IPS DF 4.7 (cell line): Measurements from ENCODE around the gene LCT.
"Not testable (repeated sequence)": the region's sequence is repeated elsewhere in the genome, so short reads cannot be mapped to it uniquely, and the experiment has no call there.

ENCODE experiments used
- DNase-seq: peaks from one replicate; pipeline ENCODE4 v3.0.0-alpha.2; 2013; ENCODE audit warnings: low spot score; ENCODE audit errors: extremely low read depth

Gene LCT

DNA sequence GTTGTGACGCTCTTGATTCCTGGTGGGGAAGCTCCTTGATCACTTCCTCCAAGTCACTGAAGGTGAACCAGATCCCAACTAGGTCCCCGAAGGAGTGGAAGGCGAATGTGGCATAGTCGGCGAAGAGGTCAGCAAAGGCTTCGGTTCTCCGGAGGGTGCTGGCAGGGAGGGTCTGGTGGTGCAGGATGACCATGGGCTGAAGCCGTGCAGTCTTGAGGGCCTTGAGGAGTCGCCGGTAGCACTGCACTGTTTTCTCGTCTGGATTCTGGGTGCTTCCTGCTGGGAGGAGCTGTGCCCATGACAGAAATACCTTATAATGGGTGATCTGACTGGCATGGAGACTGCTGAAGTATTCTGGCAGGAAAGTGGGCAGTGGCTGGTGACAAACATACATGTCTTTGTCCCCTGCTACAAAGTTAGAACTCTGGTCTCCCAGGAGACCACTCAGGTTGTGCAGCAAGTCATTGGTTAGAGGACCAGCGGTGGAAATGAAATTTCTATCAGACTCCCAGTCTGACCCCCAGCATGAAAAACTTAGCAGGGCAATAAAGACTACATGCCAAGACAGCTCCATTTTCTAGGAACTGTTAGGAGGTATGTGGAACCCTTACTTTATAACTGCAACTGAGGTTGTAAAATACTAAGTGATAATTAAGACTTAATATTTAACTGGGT, at the start of gene LCT:
Gene LCT (minus strand): TSS at position 589 of the 675 bp plus-strand sequence. CDS start 15 bp downstream, at position 574.
- no peak for DNase-seq

DNA sequence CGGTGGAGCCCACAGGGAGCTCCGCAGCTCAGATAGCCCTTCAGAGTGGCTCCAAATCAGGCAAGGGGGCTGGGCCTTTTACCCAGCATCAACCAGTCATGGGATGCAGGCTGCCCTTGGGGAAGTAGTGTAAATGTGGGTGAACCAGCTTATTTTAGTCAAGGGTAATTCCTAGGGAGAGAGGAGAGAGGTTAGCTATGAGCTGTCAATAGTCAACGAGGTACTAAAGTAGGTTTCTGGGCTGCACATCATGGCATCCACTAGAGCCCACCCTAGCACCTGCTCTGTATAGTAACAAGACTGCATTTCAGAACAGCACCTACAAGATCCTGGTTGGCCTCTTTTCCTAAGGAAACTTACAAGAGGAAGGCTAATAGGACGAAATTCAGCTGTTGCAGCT, 48.7 kb upstream of the LCT start:
- no peak for DNase-seq

DNA sequence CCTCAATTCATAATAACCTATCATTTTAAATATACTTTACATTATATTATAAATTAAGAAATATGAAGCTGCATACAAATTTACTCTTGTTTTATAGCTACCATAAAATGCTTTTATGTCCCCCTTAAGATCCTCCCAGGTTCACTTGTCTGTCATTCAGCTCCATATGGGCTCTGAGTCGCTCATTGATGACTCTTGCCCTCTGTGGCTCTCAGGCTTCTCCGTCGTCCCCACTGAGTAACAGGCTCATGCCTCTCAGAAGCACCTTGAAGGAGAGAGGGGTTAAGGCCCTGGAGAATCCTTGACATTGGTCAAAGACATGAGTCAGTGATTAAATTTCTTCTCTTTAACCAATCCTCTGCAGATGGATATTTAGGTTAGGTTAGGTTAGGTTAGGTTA, 45.4 kb upstream of the LCT start:
- DNase-seq = no peak

DNA sequence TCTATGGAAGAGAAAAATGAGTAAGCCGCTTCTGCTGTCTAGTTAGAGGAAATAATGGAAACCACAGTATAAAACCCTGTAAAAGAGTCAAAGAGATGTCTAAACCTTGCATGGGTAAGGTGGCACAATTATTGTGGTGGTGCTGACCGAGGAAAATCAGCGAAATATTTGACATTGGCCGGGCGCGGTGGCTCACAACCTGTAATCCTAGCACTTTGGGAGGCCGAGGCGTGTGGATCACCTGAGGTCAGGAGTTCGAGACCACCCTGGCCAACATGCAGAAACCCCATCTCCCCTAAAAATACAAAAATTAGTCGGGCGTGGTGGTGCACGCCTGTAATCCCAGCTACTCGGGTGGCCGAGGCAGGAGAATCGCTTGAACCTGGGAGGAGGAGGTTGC, 39.8 kb upstream of the LCT start:
- not testable (repeated sequence) for DNase-seq

DNA sequence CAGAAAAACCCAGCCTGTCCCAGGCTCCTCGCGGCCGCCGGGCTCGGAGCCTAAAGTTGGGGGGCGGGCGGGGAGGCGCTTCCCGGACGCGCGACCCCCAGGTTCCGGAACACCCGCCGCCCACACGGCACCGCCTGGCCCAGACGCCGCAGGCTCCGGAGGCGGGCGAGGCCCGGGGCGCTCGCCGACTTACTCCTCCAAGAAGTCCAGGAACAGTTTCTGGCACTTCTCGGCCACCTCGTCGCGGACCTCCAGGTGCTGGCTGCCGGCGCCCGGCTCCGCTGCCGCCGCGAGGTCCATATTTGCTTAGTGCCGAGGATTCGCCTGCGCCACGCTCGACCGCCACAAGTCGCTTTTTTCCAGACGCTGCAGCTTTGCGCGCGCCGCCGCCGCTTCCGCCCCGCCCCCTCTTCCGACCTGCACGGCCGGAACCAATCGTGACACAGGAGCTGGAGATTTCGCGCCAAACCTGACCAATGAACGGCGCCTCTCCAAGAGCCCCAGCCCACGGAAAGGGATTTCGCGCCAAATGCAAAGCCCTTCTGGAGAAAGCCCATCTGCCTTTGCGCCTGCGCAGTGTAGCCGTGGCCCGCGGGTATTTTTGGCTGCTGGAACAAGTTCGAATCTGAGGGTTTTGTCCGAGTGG, 39.2 kb upstream of the LCT start, which contains the start of gene MCM6:
Gene MCM6 (minus strand): TSS at position 378 of the 646 bp plus-strand sequence. CDS start 78 bp downstream, at position 300.
- peak; percentile 98 for DNase-seq

DNA sequence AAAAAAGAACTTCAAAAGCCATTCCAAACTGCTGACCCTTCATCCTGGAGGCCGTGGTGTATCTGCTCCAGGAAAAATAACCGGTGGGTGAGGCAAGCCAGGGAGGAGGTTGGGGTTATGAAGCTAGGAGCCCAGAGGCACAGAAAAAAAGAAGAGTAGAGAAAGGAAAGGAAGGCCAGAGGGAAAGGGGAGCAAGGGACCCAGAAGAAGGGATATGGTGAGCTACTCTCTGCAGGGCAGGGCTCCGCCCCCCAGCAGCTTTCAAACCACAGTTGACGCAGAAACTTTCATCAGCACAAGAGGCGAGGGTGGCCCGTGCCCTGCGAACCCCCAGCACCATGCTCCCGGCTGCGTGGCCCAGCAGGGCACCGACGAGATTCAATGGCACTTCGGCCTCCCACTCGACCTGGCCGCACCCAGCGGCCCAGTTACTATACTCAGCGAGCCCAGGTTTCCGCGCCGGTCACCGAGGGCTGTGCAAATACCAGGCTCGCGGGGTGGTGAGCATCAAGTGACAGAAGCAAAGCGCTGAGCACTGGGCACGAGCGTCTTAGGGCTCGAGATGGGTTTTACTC, 38.6 kb upstream of the LCT start:
- DNase-seq = no peak

DNA sequence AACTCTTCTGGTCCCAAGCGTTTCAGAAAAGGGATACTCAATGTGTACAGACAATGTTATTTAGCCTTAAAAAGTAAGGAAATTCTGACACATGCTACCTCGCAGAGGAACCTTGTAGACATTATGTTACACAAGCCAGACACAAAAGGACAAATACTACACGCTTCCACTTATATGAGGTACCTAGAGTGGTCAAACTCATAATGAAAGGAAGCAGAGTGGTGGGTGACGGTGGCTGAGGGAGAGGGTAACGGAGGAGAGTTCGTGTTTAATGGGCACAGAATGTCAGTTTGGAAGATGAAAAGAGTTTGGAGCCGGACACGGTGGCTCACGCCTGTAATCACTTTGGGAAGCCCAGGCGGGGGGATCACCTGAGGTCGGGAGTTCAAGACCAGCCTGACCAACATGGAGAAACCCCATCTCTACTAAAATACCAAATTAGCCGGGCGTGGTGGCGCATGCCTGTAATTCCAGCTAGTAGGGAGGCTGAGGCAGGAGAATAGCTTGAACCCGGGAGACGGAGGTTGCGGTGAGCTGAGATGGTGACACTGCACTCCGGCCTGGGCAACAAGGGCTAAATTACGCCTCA, 37.9 kb upstream of the LCT start:
- no peak for DNase-seq

DNA sequence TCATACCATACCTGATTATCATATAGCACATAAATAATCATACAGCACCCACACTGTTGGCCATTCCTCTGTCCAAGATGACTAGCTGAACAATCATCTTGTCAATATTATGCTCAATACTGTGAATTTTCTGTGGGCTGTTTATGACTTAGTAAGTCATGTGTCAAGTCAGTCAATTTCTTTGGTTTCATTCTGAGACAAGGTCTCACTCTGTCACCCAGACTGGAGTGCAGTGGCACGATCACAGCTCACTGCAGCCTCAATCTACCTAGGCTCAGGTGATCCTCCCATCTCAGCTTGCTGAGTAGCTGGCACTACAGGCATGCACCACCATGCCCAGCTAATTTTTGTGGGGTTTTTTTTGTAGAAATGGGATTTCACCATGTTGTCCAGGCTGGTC, 33.6 kb upstream of the LCT start:
- DNase-seq = no peak

DNA sequence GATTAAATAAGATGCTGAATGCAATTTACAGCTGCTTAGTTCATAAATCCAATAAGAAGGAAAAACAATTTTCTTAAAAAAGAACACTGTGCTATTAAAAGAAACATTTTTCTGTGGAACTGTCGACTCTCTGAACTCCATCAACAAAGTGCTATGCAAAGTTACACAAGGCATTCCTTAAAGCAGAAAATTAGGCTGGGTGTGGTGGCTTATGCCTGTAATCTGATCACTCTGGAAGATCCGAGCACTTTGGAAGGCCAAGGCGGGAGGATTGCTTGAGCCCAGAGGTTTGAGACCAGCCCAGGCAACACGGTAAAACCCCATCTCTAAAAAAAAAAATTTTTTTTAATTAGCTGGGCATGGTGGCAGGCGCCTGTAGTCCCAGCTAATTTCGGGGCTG, 26.2 kb upstream of the LCT start:
- no peak for DNase-seq

DNA sequence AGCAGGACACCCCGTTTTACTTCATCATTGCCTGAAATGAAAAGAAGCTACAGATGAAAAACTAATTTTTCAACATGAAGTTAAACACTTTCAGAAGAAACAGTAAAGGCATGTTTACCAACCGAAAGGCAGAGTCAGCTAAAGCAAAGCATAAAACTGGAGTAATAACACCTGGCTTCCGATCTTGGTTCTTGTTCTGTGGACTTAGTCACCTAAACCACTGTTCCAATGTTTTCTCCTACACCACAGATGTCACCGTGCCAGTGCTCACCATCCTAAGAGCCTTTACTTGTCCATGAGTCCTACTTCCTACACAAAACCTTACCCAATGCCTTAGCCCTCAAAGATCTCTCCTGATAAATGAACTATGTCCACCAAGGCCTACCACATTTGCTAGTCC, 25.7 kb upstream of the LCT start:
- DNase-seq = no peak

DNA sequence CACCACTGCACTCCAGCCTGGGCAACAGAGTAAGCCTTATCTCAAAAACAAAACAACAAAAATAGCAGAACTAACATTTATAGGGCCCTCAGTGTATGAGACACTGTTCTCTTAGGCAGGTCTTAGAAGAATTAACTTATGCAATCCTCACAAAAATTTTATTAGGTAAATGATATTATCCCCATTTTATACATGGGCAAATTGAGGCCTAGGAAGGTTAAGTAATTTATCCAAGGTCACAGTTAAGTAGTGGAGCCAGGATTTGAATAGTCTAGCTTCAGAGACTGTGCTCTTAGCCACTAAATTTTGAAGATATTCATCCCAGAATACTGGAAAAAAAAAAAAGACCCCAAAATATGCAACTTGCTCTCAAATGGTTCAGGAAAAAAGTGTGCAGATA, 16.4 kb upstream of the LCT start:
- no peak for DNase-seq

DNA sequence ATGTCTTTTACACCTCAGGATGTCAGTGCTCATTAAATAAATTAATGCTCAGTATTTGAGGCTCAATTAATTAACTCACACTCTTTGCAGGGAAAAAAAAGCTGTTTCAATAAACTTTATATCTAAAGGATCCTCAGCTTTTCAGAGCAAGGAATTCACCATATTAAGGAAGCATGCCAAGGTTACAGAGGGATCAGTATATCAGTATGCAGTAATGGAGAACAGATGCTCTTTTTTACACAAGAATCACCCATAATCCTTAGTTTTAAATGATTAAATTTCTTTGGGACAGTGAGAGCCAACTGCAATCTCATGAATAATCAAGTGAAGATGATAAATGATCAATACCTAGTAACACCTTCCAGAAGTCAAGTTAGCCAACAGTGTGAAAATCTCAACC, 14.9 kb upstream of the LCT start:
- DNase-seq = no peak

DNA sequence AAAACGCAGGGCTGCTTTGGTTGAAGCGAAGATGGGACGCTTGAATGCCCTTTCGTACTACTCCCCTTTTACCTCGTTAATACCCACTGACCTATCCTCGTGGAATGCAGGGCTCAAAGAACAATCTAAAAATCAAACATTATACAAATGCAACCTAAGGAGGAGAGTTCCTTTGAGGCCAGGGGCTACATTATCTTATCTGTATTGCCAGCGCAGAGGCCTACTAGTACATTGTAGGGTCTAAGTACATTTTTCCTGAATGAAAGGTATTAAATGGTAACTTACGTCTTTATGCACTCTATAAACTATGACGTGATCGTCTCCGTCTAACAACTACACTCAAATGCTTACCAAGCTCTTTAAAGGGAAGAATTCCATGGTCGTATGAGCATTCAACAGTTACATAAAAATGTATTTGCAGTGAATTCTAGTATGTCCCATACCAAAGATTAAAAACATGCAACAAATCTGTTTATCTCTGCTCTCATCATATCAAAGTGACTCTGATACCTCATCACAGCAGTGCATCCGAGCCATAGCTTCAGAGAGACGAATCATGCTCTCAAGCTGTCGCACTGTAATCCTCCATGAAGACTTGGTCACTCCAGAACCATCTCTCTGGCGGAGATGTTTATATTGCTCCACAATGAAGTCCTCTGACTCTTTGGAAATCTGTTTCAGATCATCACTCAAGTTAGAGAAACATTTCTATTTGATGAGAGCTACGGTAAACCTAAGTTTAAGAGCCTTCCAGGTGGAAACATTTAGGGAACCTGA, 14.1 kb upstream of the LCT start:
- DNase-seq = no peak

DNA sequence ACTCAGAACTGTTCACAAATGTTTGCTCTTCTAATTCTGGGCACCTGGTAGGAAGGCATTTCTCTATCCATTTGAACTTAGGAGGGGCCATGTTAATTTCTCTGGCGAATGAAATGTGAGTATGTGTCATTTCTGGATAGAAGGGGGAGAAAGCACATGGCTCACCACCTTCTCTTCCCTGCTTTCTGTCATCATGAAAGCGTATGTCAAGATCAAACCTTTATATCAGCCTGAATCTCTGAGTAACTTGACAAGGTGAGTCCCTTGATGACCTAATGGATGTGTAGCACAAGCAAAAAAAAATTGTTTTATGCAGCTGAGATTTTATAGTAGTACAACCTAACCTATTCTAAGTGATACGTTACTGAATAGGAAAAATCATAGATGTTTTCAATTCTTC, 12.1 kb upstream of the LCT start:
- DNase-seq = no peak

DNA sequence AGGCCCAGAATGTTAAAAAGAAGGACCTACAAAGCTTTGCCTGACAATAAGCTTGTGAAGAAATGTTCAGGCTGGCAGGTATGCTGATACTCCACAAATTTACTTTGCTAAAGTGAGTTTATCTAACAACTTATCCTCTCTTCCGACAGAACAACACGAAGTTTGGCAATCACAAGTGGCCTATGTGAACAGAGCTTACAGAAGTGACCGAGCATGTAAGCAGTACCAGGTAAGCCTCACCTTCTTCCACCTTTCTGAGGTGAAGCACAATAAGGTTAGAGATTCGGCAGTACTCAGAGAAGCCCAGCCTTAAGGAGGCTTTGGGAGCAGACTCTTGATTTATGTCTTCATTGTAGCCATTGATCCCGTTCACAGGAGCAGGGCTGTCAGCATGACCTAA, 9.0 kb upstream of the LCT start:
- no peak for DNase-seq

DNA sequence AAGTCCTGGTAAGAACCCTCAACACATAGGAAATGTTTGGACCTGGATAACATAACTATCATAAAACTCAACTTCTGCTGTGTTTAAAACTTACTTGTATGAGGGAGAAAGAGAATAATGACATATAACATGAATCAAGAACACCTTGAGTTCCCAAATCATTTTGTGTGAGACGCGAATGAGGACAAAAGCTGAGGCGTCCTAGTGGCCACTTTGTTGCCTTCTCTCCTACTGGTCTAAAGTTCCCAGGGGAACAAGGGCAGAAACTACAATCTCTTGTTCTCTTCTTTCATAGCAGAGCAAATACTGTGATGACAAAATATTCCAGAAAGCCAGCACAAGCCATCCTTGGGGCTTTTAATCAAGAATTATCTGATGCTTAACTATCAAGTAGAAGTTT, 8.3 kb upstream of the LCT start:
- no peak for DNase-seq

DNA sequence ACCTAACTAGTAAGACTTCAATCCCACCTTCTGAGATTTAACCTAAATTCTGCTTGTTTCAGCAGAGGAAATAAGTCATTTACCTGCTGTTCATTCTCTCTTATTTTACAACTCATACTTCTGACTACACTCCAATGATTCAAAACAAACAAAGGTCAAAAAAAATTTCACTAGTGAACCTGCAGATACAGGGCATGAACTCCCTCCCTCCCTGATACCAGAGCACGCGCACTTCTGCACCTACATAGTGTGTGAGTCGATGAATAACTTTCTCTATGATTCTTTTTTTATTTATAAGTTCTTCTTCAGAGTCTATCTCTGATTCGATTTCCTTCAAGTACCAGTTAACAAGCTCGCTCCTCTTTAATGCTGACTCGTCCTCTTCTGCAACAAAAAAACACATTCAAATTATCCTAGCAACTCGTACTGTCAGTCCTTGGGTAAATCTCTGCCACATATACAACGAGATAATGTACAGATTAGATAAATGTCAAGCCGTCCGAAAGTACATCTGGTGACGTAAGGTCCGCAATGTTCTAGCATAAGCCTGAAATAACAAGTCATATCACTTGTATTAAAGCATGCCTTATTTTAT, 7.4 kb upstream of the LCT start:
- DNase-seq = no peak

DNA sequence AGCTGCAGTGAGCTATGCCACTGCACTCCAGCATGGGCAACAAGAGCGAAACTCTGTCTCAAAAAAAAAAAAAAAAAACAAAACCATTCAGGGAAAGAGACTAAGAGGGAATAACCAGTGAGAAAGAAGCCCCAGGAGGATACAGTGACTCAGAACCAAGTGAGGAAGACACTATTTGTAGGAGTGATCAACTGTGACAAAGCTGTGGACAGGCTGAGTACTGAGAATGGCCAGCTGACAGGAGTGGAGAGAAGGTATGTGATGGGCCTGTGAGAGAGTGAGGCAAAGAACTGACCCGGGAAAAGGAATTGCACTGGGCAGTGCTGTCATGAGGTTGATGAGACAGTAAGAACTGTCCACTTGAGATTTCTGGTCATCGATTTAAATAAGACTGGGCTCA, 6.7 kb upstream of the LCT start:
- DNase-seq = no peak

DNA sequence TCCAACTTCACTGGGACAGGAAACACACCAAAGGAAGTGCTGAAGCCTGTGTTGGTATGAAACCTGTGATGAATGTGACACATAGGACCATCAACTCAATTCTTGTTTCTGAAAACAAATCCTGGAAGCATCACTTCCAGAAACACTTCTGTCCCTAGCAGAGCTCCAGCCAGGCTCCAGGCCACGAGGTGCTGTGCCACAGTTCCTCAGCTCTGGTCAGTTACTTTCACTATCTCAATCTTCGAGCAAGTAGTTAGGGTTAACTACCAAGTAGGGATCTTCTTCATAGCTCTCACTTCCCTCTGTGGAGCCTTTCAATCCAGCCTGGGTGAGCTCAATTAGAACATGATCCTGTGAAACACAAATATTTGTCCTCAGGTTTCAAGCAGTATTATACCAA, 3.6 kb upstream of the LCT start:
- no peak for DNase-seq

DNA sequence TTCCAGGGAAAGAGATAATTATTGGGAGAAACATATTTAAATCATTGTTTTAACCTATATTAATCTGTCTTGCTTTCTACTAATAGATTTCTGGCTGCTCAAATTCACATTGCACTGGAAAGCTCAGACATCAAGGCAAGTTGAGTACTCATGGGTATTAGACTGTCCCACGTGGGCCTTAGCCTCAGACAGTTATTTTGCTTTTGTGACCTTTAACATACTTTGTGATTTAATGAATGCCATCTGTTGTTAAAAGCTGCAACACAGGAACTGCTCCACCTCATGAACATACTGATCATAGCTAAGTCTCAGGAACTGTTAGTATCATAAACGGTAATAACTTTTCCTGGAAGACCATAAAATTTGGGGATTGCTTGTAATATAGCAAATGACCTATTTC, 2.7 kb upstream of the LCT start:
- no peak for DNase-seq

DNA sequence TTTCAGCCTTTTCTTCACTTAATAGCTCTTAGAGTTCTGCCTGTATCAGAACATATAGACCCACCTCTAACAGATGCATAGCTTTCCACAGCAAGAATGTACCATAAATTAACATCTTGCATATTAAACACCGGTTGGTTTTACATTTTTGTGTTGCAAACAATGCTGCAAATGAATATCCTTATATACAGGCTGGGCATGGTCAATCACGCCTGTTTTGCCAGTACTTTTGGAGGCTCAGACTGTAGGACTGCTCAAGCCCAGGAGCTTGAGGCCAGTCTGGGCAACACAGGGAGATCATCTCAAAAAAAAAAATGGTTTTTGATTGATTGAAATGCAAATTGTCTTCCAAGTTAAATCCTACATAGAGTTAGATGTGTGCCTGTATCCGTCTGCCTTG, 1.5 kb upstream of the LCT start:
- DNase-seq = no peak
